GM11168 (cell line): ENCODE results near the gene PPP3R2.
"Not testable (repeated sequence)": the region's sequence is repeated elsewhere in the genome, so short reads cannot be mapped to it uniquely, and the experiment has no call there.

Source experiments
- in situ Hi-C: fragments of 300-500 bp; cut with MboI; formaldehyde crosslinking; loops from one replicate; pipeline ENCODE4 v1.12.0; 2022; ENCODE audit warnings: low sequenced_read_pairs; ENCODE audit not compliant: unreplicated experiment

Gene PPP3R2

DNA sequence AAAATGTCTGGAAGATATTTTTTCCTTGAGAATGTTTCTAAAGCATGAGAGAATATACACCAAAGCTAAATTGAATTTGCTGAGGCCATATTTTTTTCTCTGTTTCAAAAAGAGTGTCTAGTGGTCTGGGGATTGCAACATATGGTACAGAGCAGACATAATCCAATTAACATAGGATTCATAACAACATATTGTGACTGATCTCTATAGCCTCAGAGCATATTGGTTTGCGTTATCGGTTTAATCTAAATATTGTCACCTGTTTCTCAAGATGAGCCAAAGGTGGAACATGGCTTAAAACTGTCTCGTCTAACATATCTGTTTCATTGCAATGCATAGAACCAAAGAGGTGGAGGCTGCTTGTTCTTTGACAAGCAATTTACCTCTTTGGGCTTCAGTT, 3.9 kb downstream of the PPP3R2 start:
- in situ Hi-C loops: no loop called here

DNA sequence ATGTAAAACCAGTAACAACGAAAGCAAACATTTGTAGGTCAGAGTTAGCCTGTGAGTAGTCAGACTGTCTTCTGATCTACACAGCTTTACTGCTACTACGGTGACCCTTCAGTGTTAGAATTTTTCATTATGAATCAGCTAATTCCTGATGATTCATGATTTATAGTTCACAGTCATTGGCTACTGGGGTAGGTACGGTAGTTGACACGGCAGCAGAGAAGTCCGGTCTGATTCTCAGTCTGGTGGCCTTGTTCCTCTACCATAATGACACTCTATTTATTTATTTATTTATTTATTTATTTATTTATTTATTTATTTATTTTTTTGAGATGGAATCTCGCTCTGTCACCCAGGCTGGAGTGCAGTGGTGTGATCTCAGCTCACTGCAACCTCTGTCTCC, 4.7 kb downstream of the PPP3R2 start:
- in situ Hi-C loops: not testable (repeated sequence)

DNA sequence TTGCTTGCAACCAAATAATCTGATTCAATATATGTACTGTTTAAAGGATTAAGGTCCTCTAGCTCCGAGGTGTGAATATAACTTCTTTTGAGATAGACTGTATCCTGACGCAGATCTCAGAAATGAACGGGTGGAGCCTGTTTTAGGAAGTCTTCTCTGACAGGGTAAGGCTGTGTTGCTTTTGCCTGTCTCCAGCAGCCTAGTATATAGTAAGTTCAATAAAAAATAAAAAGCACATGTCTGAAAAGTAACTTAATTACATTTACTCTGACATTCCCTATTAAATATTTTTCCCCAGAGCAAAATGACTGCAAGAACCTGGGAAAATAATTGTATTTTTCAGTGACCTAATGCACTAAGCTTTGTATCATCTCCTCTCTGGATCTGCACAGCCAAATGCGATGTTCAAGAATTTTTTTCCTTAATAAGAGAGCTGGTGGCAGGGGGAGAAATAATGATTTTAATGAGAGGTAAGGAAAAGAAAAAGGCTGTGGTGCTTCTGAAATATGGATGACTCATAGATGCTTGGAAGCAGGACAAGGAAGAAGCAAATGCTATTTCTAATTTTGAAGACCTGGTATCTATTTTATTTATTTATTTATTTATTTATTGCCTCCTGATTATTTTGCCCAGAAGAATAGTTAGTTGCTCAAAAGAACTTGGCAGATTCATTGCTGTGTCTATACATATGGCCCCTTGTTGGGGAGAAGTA, 7.3 kb downstream of the PPP3R2 start:
- in situ Hi-C loops: no loop called here

GRCh38 chr9:101586651-101587050, 8.1 kb downstream of the PPP3R2 start:
- in situ Hi-C loops: no loop called here

GRCh38 chr9:101585740-101586139, 9.0 kb downstream of the PPP3R2 start:
- in situ Hi-C loops: no loop called here

DNA sequence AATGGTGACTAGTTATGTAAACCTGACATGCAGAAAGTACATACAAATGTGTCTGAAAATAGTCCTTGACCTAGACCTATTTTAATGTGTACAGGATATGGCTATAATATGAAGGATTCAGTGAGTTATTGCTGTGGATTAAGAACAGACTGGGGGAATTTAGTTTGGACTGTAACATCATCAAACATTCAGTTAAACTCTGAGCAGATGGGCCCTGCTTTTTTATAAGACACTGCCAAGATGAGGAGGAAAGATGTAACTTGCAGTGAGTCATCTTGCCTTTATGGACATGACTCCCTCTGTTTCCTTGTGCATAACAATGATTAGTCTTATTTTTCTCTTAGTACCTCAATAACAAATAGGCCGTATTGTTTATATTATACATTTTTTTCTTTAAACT, 12.2 kb downstream of the PPP3R2 start:
- in situ Hi-C loops: no loop called here

- in situ Hi-C loops: no loop called here
Observed at GRCh38 chr9:101579711-101580545, 14.8 kb downstream of the PPP3R2 start.

GRCh38 chr9:101578378-101578777, 16.4 kb downstream of the PPP3R2 start:
- in situ Hi-C loops: no loop called here

DNA sequence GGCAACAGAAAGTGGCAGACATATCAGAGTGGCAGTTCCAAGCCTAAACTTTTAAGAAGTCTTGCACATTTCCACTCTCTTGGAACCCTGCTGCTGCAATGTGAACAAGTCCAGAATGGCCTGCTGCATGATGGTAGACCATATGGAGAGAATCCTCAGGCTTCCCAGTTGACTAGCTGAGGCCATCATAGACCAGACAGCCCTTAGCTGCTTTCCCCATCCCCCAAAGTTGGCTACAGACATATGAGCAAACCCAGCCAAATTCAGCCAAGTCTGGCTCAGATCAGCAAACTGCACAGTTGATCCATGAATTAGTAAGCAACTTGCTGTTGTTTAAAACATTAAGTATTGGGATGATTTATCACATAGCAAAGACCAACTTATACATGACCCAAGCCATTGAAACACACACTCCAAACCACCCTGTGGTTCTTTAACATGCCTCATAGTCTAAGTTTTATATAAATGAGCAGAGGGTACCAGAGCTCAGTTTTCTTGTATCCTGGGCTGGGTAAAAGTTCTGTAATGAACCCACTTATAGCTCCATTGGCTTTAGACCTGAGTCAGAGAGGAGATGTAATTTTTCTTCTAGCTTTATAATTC, 19.9 kb downstream of the PPP3R2 start:
- in situ Hi-C loops: no loop called here

DNA sequence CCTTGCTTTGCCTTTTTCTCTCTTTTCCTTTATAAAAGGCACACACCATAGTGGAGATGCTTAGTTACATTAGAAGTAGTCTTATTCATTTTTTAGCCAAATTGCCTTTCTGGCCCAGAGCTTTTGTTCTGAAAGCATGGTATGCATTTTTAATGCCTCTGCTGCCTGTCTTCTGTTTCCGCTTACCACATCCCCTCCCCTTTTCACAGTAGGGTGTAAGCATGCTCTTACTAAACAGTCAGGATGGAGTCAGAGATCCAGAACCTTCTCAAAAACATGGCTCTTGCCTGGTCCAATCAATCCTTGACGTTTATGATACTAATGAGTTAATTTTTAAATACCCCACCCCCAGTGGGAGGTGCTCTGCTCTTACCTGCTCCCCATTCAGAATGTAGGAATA, 22.5 kb downstream of the PPP3R2 start:
- in situ Hi-C loops: no loop called here

GRCh38 chr9:101571114-101571513, 23.7 kb downstream of the PPP3R2 start:
- in situ Hi-C loops: no loop called here

DNA sequence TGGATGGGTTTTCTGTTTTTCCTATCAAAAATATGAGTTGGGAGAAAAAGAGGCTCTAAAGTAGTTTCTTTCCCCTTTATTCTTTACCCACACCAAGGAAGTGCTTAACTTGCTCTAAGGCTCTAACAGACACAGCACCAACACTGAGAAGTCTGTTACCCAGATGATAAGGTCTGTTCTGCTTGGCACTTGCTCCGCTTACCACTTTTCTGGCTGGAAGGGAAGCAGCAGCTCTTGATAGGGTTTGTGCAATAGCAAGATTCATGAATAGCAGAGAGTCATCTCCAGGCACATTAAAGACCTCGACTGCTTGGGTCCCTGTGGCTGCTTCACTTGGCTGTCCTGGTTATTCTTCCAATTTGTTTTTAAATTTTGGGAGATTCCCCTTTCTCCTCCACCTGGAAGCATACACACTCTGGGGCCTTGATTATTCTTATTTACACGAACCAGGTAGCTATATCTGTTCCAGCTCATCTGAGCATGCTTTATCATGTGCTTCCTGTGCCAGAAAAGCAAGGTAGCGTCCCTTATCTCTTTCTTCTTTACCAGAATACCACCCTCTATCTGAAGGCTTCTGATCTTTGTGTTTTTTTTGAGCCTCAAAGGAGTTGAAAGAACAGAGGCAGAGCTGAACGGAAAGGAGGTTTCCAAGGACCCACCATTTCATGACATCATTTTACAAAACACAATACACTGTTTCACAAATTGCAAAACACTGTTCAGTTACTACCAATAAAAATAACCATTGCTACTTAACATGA, 24.8 kb downstream of the PPP3R2 start:
- in situ Hi-C loops: no loop called here

DNA sequence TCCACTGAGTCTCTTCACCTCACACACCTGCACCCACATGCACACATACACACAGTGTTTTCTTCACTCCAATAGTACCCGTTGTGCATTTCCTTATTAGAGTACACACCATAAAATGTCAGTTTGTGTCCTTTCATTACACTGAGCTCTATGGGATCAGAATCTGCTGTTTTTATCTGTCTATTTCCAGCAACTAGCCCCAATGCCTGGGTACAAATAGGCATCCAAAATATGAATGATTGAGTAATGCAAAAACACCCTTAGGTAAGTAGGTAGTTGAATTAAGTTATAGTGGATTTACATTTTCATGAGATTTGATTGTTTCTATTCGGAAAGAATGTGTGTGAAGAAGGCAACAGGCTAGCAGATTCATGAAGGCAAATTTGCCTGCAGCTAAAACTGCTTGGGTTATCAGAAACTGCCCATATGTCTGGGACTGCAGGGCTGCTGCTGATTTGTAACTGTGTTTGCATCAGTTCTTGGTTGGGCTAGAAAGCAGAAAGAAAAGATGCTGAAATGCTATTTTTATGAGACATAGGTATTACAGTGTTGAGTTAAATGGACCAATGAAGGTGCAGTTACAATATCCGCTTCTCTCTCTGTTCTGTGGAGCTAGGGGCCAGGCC, 26.9 kb downstream of the PPP3R2 start:
- in situ Hi-C loops: no loop called here

DNA sequence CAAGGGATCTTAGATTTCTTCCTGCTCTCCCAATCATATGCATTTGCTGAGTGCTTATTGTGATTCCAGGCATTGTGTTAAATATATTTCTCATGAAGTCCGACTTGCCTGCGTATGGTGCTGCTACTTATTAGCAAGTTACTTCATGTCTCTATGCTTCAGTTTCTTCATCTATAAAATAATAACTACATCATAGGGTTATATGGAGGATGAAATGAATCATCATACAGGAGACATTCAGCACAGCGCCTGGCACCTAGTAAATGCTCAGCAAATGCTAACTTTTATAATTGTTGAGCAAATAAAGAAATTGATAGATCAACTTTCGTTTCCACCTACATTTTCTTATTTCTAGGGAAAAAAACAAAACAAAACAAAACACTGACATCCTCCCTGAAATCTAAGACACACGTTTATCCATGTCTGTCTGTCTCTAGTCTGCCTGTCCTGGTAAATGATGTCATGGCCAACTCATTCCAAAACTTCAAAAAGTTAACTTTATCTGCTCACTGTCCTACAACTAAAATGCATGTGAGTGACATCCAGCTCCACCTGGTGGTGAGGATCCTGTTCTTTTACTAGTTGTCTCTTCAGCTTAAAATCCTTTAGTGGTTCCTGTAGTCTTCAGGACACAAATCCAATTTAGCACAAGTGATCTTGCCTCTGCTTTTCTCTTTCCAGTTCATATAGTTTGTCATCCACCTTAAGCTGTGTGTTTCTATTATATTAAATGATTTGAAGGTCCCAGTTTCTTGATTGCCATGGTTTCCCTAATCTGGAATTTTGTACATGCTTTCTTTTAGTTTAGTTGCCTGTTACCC, 27.7 kb downstream of the PPP3R2 start:
- in situ Hi-C loops: no loop called here

DNA sequence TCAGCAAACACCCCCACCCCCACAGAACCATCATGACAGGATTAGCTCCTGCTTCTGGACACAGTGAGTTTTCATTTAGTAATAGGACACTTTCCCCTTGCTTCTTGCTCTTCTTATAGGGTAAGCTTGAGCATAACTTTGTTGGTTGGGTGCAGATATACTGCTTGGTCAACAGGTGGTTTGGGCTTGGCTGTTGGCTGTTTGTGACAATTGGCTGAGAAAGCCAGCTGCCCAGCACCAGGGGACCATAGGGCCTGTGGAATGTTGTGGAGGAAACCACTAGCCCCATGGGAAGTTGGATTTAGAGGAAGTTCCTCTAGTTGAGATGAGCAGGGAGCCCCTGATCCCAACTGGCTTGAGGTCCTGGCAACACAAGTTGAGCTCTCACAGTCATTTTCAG, 30.5 kb downstream of the PPP3R2 start:
- in situ Hi-C loops: no loop called here

- in situ Hi-C loops: no loop called here
Observed at GRCh38 chr9:101562966-101563365, 31.8 kb downstream of the PPP3R2 start.

GRCh38 chr9:101561740-101562139, 33.0 kb downstream of the PPP3R2 start:
- in situ Hi-C loops: no loop called here

- in situ Hi-C loops: not testable (repeated sequence)
Observed at GRCh38 chr9:101549472-101550098, 45.2 kb downstream of the PPP3R2 start.
